ENCODE results near the gene KIAA1958.
A peak's percentile ranks its signal among the peaks of the same experiment; 100 is the strongest.
"Not testable (repeated sequence)": the region's sequence is repeated elsewhere in the genome, so short reads cannot be mapped to it uniquely, and the experiment has no call there.

The KIAA1958 gene

GRCh38 chr9:112665347-112665746 is 178.7 kb downstream of the KIAA1958 start:
- peak in 1 of 2 experiments; percentile 3 for DNase-seq

GRCh38 chr9:112669326-112669725 is 182.7 kb downstream of the KIAA1958 start:
- DNase-seq = no peak

GRCh38 chr9:112670991-112671625 is 184.5 kb downstream of the KIAA1958 start:
- no peak for DNase-seq

GRCh38 chr9:112673221-112673620 is 186.6 kb downstream of the KIAA1958 start:
- not testable (repeated sequence) for DNase-seq

- no peak for DNase-seq
These were observed 190.4 kb downstream of the KIAA1958 start for GRCh38 chr9:112677040-112677439.

GRCh38 chr9:112680731-112681402 is 194.2 kb downstream of the KIAA1958 start:
- no peak for DNase-seq

GRCh38 chr9:112689161-112689740 is 202.6 kb downstream of the KIAA1958 start:
- DNase-seq = no peak

GRCh38 chr9:112694706-112695555 is 208.3 kb downstream of the KIAA1958 start:
- DNase-seq = no peak

- DNase-seq = no peak
These were observed 209.8 kb downstream of the KIAA1958 start for GRCh38 chr9:112696461-112696860.

GRCh38 chr9:112699230-112699629 is 212.6 kb downstream of the KIAA1958 start:
- no peak for DNase-seq

- no peak for DNase-seq
These were observed 213.5 kb downstream of the KIAA1958 start for GRCh38 chr9:112700085-112700484.

- DNase-seq = no peak
These were observed 216.7 kb downstream of the KIAA1958 start for GRCh38 chr9:112703304-112703703.

GRCh38 chr9:112705768-112706427 is 219.3 kb downstream of the KIAA1958 start:
- DNase-seq = no peak

- DNase-seq = peak; percentile 1 to 15
These were observed 224.5 kb downstream of the KIAA1958 start for GRCh38 chr9:112711050-112711689.

GRCh38 chr9:112712678-112713077 is 226.1 kb downstream of the KIAA1958 start:
- no peak for DNase-seq

- DNase-seq = peak; percentile 91 to 92
These were observed 231.2 kb downstream of the KIAA1958 start, which contains the start of gene INIP for GRCh38 chr9:112717661-112718331. TSS of gene INIP (minus strand) at chr9:112718117. CDS start at chr9:112716485, 1,632 bp downstream.
